ENCODE results near the gene RAB18. TPM values are rescaled to one million over a fixed set of nuclear protein-coding genes. Genes with fewer than 3 reads are reported as not detected.
A peak's percentile ranks its signal among the peaks of the same experiment; 100 is the strongest.
"Not testable (repeated sequence)": the region's sequence is repeated elsewhere in the genome, so short reads cannot be mapped to it uniquely, and the experiment has no call there.

The RAB18 gene
- total and polyA plus RNA-seq, 2 of the 8 experiments (the other 6 are each of a cell fraction or from before 2014, with no cell fraction given), result 14.7 to 69.7 TPM

DNA sequence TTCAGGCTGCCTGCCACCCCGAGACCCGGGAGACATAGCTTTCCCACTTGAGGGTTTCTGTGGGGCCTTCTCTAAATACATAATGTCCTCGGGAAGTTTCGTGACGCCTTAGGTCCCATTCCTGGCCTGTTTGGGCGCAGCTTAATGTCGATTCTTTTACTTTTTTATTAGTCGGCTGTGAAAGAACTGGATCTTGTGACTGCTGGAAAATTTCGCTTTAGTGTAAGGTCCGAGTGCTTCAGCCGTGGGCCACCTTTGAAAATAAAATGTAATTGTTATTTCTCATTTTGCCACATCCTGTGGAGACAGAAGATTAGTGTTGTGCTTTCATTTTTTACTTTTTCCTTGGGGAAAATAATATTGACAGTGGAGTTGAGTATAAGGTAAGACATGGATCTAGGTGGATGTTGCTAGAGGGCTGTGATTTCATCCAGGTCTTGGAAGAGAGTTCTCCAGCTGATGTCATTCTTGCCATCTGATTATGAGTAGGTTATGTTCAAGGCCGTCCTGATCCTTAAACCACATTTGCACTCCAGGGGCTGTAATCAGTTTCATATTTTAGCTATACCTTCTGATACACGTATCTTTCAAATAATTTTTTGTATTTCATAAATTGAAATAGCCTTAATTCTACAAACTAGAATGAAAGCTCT lies 830 bp downstream of the RAB18 start (continued):
- TF ChIP-seq, protein P1, sequence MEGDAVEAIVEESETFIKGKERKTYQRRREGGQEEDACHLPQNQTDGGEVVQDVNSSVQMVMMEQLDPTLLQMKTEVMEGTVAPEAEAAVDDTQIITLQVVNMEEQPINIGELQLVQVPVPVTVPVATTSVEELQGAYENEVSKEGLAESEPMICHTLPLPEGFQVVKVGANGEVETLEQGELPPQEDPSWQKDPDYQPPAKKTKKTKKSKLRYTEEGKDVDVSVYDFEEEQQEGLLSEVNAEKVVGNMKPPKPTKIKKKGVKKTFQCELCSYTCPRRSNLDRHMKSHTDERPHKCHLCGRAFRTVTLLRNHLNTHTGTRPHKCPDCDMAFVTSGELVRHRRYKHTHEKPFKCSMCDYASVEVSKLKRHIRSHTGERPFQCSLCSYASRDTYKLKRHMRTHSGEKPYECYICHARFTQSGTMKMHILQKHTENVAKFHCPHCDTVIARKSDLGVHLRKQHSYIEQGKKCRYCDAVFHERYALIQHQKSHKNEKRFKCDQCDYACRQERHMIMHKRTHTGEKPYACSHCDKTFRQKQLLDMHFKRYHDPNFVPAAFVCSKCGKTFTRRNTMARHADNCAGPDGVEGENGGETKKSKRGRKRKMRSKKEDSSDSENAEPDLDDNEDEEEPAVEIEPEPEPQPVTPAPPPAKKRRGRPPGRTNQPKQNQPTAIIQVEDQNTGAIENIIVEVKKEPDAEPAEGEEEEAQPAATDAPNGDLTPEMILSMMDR (IDR thresholded peaks at IDR 0.05; ENCODE audit: control extremely low read depth in 1 of 3, insufficient read depth in 1 of 3, low read depth in 1 of 3, low read length in 3 of 3), result no peak
- TF ChIP-seq, protein P2, sequence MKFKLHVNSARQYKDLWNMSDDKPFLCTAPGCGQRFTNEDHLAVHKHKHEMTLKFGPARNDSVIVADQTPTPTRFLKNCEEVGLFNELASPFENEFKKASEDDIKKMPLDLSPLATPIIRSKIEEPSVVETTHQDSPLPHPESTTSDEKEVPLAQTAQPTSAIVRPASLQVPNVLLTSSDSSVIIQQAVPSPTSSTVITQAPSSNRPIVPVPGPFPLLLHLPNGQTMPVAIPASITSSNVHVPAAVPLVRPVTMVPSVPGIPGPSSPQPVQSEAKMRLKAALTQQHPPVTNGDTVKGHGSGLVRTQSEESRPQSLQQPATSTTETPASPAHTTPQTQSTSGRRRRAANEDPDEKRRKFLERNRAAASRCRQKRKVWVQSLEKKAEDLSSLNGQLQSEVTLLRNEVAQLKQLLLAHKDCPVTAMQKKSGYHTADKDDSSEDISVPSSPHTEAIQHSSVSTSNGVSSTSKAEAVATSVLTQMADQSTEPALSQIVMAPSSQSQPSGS (IDR thresholded peaks at IDR 0.05; ENCODE audit: low read length), result no peak
- TF ChIP-seq ZNF274 (IDR thresholded peaks at IDR 0.05; ENCODE audit: borderline replicate concordance, extremely low read depth, low read length) (no peak), SP1 (IDR thresholded peaks at IDR 0.05; ENCODE audit: low read depth, low read length) (no peak)

DNA sequence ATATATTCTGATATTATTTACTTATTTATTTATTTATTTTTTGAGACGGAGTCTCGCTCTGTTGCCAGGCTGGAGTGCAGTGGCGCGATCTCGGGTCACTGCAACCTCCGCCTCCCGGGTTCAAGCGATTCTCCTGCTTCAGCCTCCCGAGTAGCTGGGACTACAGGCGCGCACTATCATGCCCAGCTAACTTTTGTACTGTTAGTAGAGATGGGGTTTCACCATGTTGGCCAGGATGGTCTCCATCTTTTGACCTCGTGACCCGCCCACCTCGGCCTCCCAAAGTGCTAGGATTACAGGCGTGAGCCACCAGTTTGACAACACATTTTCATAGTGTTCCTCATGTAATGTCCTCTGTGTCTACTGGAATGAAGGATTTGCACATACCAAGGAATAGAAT lies 1.4 kb downstream of the RAB18 start:
- peak overlapping the region in 1 of 4 experiments; percentile 80; a peak in 1 of 8 replicates for H3K4me3 ChIP-seq (ENCODE audit: extremely low read depth in 1 of 4, insufficient read depth in 2 of 4, low read depth in 3 of 4, low read length in 4 of 4)
- H3K27me3 ChIP-seq (replicated peaks in 1 of 4; ENCODE audit: control insufficient read depth in 3 of 4, extremely low read depth in 1 of 4, insufficient read depth in 3 of 4, low read length in 3 of 4); H3K14ac ChIP-seq (ENCODE audit: insufficient read length); H2AK5ac ChIP-seq (ENCODE audit: low read depth, low read length); H3K23me2 ChIP-seq (ENCODE audit: low read depth, low read length); H4K91ac ChIP-seq (replicated peaks; ENCODE audit: insufficient read length, low read length); H4K20me1 ChIP-seq (replicated peaks in 1 of 2; ENCODE audit: control insufficient read depth in 1 of 2, insufficient read depth in 2 of 2, low read length in 2 of 2); DNase-seq (ENCODE audit: low read depth in 1 of 2, low spot score in 2 of 2); H3K4me1 ChIP-seq (replicated peaks in 1 of 4; ENCODE audit: control insufficient read depth in 3 of 4, insufficient read depth in 4 of 4, low read length in 3 of 4); H4K5ac ChIP-seq (ENCODE audit: insufficient read length, low read depth, low read length); H2BK15ac ChIP-seq (ENCODE audit: low read length); H2AFZ ChIP-seq (ENCODE audit: low read length); H3K18ac ChIP-seq (ENCODE audit: extremely low read depth, low read length); H3K23ac ChIP-seq (ENCODE audit: insufficient read length); FAIRE-seq; H2BK5ac ChIP-seq (ENCODE audit: low read depth, low read length); H3K79me1 ChIP-seq (ENCODE audit: low read depth, low read length); H2BK20ac ChIP-seq (ENCODE audit: low read length); H3K36me3 ChIP-seq (ENCODE audit: control insufficient read depth in 2 of 4, insufficient read depth in 4 of 4, low read length in 3 of 4); H2BK12ac ChIP-seq (ENCODE audit: low read depth, low read length); H3K27ac ChIP-seq (ENCODE audit: low read depth, low read length); H3K4ac ChIP-seq (replicated peaks; ENCODE audit: insufficient read length, low read depth, low read length); H4K8ac ChIP-seq (ENCODE audit: extremely low read depth, insufficient read depth, low read length); H2BK120ac ChIP-seq (replicated peaks; ENCODE audit: low read depth, low read length); H3K9ac ChIP-seq (replicated peaks in 1 of 4; ENCODE audit: extremely low read depth in 1 of 4, low read depth in 3 of 4, low read length in 3 of 4); H3K9me3 ChIP-seq (ENCODE audit: insufficient read depth in 2 of 2, low read depth in 1 of 2, low read length in 1 of 2); H3K56ac ChIP-seq (replicated peaks; ENCODE audit: insufficient read length, low read depth, low read length): not testable (repeated sequence)
- 97% methylated on average over 15 of the region's 15 CpGs; no CpG with 5 or more reads in 1 of the 2 experiments for WGBS, 2 experiments (ENCODE audit: extremely low coverage in 1 of 2, insufficient coverage in 1 of 2, insufficient read length in 1 of 2, insufficient replicate concordance in 2 of 2, low coverage in 1 of 2, low lambda C conversion rate in 2 of 2, missing lambda C conversion rate in 1 of 2)
- H3K79me2 ChIP-seq (ENCODE audit: control insufficient read depth in 1 of 2, insufficient read depth in 2 of 2, low read length in 2 of 2), result peaks cover 5 to 48% of the 10 kb centered on the region in 2 experiments; a peak in 3 of 4 replicates
- POLR2A ChIA-PET (ENCODE audit: partially characterized antibody), result interaction anchor here (1.5 kb wide), 1 partner anchor 41 kb away, joined by 3 read pairs; no protein-coding TSS in a partner anchor
- H3K4me2 ChIP-seq (ENCODE audit: insufficient read depth in 1 of 2, low read depth in 2 of 2, low read length in 2 of 2), result peak overlapping the region in 1 of 2 experiments; percentile 55; a peak in 2 of 4 replicates
- CTCF ChIA-PET (ENCODE audit: partially characterized antibody), result interaction anchor here (0.8 to 1.5 kb wide), 2 partner anchors 22 to 57 kb away, joined by 3 to 4 read pairs; no protein-coding TSS in a partner anchor
